GM12872 (cell line): ENCODE results near the gene IER5.

ENCODE experiments used
- CTCF ChIP-seq: IDR thresholded peaks from 3 replicates; pipeline ENCODE4 v1.5.1; 2011; ENCODE audit warnings: low read depth, mild to moderate bottlenecking, low read length, moderate library complexity; ENCODE audit not compliant: insufficient read depth

IER5 gene

GRCh38 chr1:181057079-181057478 lies 31.4 kb upstream of the IER5 start:
- TF ChIP-seq CTCF, result no peak

- no peak for TF ChIP-seq CTCF
Measured at GRCh38 chr1:181059435-181059834, 29.1 kb upstream of the IER5 start.

GRCh38 chr1:181060066-181060465 lies 28.4 kb upstream of the IER5 start:
- TF ChIP-seq CTCF, result no peak

GRCh38 chr1:181061487-181061886 lies 27.0 kb upstream of the IER5 start:
- no peak for TF ChIP-seq CTCF

GRCh38 chr1:181061891-181062835 lies 26.3 kb upstream of the IER5 start:
- TF ChIP-seq CTCF, result no peak

GRCh38 chr1:181062836-181063428 lies 25.6 kb upstream of the IER5 start:
- no peak for TF ChIP-seq CTCF

- no peak for TF ChIP-seq CTCF
Measured at GRCh38 chr1:181064011-181064623, 24.4 kb upstream of the IER5 start.
